ENCODE data around the gene ZNF326.

ZNF326 gene

DNA sequence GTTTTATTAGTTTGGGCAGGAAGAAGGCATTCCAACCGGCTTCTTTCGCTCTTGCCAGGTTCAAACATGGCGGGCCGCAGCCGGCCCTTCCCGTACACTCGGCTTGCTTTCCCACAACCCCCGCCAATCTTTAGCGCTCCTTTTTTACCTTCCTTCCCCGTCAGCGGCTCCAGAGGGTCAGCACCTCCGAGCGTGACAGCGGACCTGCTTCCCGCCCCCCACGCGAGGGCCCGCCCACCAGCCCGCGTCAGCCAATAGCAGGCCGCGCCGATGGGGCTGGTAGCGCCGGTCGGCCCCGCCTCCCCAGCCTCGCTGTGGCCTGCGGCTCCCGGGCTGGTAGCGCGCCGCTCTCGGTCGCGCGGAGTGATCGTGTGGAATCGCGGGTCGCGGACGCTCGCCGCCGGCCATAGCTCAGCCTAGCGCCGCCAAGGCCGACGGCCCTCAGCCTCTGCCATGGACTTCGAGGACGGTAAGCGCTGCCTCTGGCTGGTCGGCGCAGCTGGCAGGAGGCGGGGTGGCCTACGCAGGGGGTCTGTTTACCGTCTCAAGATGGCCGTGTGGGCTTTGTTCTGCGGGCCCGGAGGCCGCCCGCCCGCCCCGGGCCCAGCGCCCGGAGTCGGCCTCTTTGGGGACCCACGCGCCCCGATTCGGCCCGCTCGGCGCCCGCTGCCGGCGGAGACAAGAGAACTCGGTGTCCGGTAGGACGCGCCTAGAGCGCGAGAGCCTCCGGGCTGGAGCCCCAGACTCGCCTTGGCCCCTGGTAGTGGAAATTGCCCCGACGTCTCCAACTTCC lies at the start of gene ZNF326:
ZNF326 (plus strand) TSS at position 306 of the 793 bp plus-strand sequence; CDS start at position 454, 148 bp downstream.
- in situ Hi-C loops (cut with MboI; ENCODE audit: low sequenced_read_pairs), result loop anchor here (10.0 to 25.0 kb wide), 3 partner anchors 180 to 483 kb away; partner anchors contain the start of genes LRRC8B and LRRC8C

- in situ Hi-C loops (cut with MboI; ENCODE audit: low sequenced_read_pairs), result no loop called here
These were observed 48.9 kb upstream of the ZNF326 start for GRCh38 chr1:89945852-89946476.

DNA sequence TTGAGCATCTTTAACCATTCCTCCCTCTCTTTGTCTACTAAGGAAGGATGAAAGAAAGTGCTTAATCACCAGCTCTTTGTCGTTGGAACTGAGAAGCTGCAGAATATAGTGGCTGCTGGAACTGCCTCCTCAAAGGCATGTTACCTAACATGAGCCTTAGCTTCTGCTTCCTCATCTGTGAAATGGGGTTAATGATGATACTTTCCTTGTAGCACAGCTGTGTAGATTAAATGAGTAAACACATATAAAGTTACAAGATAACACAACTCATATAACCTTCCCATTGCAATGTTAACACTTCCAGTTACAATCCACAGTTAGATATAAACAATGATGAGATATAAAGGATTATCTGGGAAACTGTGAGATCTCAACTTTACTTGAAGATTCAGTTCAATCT lies 48.4 kb upstream of the ZNF326 start:
- in situ Hi-C loops (cut with MboI; ENCODE audit: low sequenced_read_pairs), result no loop called here

- in situ Hi-C loops (cut with MboI; ENCODE audit: low sequenced_read_pairs), result no loop called here
These were observed 46.1 kb upstream of the ZNF326 start for GRCh38 chr1:89948722-89949345.

GRCh38 chr1:89949991-89950624 lies 44.8 kb upstream of the ZNF326 start:
- in situ Hi-C loops (cut with MboI; ENCODE audit: low sequenced_read_pairs), result no loop called here

GRCh38 chr1:89950703-89951102 lies 44.2 kb upstream of the ZNF326 start:
- in situ Hi-C loops (cut with MboI; ENCODE audit: low sequenced_read_pairs), result no loop called here

DNA sequence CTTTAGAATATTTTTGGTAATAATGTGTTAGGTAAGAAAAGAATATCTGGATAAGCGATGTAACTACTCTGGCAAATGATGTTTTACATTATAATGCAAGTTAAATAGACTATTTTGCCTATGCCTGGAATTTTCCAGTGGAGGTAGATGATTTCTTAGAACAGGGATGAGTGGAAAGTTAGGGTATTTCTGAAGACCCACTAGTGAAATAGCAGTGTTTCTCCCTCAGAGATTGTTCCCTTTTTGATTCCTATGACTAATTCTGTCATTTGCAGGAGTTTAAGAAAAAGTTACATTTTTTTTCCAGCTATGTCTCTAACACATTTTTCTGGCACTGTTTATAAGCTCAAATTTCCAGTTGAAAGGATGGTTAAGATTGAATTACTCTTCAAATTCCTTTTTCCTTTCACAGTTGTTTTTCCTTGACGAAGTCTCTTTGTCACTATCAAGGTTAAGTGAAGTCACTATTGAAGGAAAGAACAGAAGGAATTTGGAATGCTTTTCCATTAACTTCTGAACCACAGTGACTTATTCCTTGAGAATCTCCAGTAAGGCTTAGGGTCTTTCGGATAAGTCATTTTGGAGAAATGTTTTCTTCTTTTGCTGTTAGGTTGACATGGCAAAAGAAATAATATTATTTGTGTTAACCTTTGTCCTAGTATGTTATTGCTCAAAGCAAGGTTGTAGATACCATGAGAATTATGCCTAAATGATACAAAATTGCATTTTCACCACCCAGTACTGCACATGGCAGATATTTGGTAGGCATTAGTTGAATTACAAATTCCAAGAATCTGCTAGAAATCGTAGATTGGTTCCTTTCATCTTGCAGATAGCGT lies 42.9 kb upstream of the ZNF326 start:
- in situ Hi-C loops (cut with MboI; ENCODE audit: low sequenced_read_pairs), result no loop called here

DNA sequence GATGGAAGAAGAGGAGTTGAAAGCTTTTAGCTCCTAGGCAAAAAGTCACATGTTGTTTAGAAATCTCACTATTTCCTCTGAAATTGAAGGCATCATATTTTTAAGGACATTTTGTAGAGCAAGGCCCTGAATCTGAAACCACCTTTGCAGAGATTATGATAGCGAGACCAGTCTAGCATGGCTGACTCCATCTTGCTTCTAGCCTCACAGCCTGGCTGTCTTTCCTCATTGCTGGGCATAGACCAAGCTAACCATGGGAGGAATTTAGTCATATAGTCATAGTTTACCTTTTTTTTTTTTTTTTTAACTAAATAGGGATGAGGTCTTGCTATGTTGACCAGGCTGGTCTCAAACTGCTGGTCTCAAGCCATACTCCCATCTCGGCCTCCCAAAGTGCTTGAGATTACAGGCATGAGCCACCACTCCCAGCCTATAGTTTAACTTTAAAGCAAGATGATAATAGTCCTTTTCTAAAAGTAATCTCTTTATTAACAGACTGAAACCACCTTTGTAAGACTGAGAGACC lies 42.2 kb upstream of the ZNF326 start:
- in situ Hi-C loops (cut with MboI; ENCODE audit: low sequenced_read_pairs), result no loop called here

GRCh38 chr1:89953131-89953626 lies 41.7 kb upstream of the ZNF326 start:
- in situ Hi-C loops (cut with MboI; ENCODE audit: low sequenced_read_pairs), result no loop called here

GRCh38 chr1:89953929-89954328 lies 41.0 kb upstream of the ZNF326 start:
- in situ Hi-C loops (cut with MboI; ENCODE audit: low sequenced_read_pairs), result no loop called here

GRCh38 chr1:89954401-89954800 lies 40.5 kb upstream of the ZNF326 start:
- in situ Hi-C loops (cut with MboI; ENCODE audit: low sequenced_read_pairs), result no loop called here

DNA sequence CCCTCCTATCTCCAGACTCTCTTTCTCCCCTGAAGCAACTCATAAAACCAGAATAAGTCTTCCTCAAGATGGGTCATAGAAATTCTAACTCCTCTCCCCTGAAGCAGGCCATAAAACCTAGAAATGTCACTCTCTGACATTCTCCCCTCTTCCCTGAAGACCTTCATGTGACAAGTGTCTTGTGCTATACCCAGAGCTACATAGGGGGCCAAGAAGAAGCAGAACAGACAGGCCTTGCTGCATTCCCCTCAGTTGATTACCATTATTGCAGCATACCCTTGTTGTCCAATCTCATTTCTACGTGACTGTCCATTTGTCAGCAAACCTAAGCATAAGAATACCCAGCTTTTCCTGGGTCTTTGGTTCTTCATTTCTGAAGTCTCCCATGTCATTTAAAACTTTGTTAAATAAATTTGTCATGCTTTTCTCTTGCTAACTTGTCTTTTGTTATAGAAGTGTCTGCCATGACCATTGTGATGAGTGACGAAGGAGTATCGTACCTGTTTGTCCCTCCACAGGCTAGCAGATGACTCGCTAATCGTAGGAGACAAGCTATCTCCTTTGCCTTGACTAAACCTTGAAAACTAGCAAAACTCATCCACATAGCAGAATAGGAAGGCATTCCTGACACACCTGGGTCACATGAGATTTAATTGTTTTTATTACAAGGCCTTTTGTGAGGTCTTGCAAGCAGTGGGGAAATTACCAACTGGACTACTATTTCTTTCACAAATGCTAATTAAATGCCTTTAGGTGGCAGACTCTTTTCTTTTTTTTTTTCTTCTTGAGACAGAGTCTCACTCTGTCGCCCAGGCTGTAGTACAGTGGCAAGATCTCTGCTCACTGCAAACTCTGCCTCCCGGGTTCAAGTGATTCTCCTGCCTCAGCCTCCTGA lies 39.4 kb upstream of the ZNF326 start:
- in situ Hi-C loops (cut with MboI; ENCODE audit: low sequenced_read_pairs), result no loop called here

- in situ Hi-C loops (cut with MboI; ENCODE audit: low sequenced_read_pairs), result no loop called here
These were observed 37.8 kb upstream of the ZNF326 start for GRCh38 chr1:89957107-89957506.

- in situ Hi-C loops (cut with MboI; ENCODE audit: low sequenced_read_pairs), result no loop called here
These were observed 35.9 kb upstream of the ZNF326 start for GRCh38 chr1:89958851-89959654.

DNA sequence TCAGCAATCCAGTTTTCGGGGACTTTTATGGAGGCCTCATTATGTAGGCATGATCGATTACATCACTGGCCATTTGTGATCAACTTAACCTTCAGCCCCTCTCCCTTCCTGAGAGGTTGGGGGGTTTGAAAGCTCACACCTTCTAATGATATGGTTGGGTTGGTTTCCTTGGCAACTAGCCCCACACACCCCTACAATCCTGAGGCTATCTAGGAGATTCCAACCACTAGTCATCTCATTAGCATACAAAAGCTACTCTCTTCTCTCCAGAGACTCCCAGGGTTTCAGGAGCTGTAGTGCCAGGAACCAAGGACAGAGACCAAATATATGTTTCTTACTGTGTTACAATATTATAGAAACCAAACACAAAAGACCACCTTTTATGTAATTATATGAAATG lies 35.2 kb upstream of the ZNF326 start:
- in situ Hi-C loops (cut with MboI; ENCODE audit: low sequenced_read_pairs), result no loop called here

GRCh38 chr1:89962024-89962741 lies 32.7 kb upstream of the ZNF326 start:
- in situ Hi-C loops (cut with MboI; ENCODE audit: low sequenced_read_pairs), result no loop called here

DNA sequence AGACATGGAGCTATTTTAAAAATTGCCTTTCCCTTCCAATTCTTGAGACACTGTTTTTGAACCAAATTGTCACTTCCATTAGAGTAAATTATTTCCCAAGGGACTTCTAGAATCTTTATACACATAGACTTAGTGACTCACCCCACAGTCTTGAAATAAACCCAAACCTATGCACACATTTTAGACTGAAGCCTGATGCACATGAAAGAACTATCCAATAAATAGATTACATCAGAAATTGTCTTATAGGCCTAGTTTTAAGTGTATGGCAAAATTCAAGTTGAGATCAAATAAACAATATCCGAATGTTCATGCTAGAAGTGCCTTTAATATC lies 32.2 kb upstream of the ZNF326 start:
- in situ Hi-C loops (cut with MboI; ENCODE audit: low sequenced_read_pairs), result no loop called here

Data from HL-60/S4 treated with retinoic acid at 250 ng/mL for 4 days and 3 days (cell line).